Kidney (tissue), 14 donors: ENCODE data around the gene ARID1B. TPM values are rescaled to one million over a fixed set of nuclear protein-coding genes. Genes with fewer than 3 reads are reported as not detected.

Experiments used
- DNase-seq, 5 donors: peaks; one replicate each; pipeline ENCODE4 v3.0.0-alpha.2; 2013 to 2020
- FAIRE-seq: peaks from 2 replicates; lab custom pipeline; 2012; peaks lifted over from hg19 to GRCh38; lab: Jason Lieb, UNC
- H3K27ac ChIP-seq, 2 donors: one replicate each; pipeline ENCODE4 v1.7.0; 2013; ENCODE audit warnings: low read depth in 2 of 2, low read length in 2 of 2, inconsistent platforms in 1 of 2
- H3K27me3 ChIP-seq: one replicate; pipeline ENCODE4 v1.7.1; 2013; ENCODE audit warnings: low read length, inconsistent platforms; ENCODE audit not compliant: control insufficient read depth, insufficient read depth
- H3K36me3 ChIP-seq, 3 donors: one replicate each; pipeline versions ENCODE4 v1.7.0 to v1.7.1; 2013; ENCODE audit warnings: low read length in 3 of 3, control low read depth in 1 of 3, inconsistent platforms in 1 of 3; ENCODE audit not compliant: insufficient read depth in 3 of 3, control insufficient read depth in 2 of 3
- H3K4me1 ChIP-seq, 3 donors: one replicate each; pipeline versions ENCODE4 v1.7.0 to v1.7.1; 2013; ENCODE audit warnings: low read length in 3 of 3, inconsistent platforms in 1 of 3, low read depth in 1 of 3; ENCODE audit not compliant: control insufficient read depth in 2 of 3, insufficient read depth in 2 of 3
- H3K4me3 ChIP-seq, 3 donors: one replicate each; pipeline versions ENCODE4 v1.7.0 to v1.8.1; 2013; ENCODE audit warnings: low read length in 3 of 3, control low read depth in 1 of 3, inconsistent platforms in 1 of 3
- H3K9ac ChIP-seq, 3 donors: one replicate each; pipeline versions ENCODE4 v1.7.0 to v1.7.1; 2013; ENCODE audit warnings: low read length in 3 of 3, control low read depth in 1 of 3, inconsistent platforms in 1 of 3
- H3K9me3 ChIP-seq, 3 donors: one replicate each; pipeline versions ENCODE4 v1.7.0 to v1.7.1; 2013; ENCODE audit warnings: low read length in 3 of 3, control low read depth in 1 of 3, inconsistent platforms in 1 of 3; ENCODE audit not compliant: control insufficient read depth in 2 of 3, insufficient read depth in 1 of 3
- CTCF ChIP-seq: IDR thresholded peaks from 3 replicates; pipeline ENCODE4 v1.5.1; 2012; ENCODE audit warnings: mild to moderate bottlenecking, moderate library complexity, borderline replicate concordance; ENCODE audit not compliant: insufficient read depth; ENCODE audit errors: extremely low read depth
- intact Hi-C: fragments of 100-400 bp; cut with DNase I; formaldehyde crosslinking; loops from one replicate; pipeline ENCODE4 v1.11.1; 2022
- polyA plus RNA-seq: library from polyadenylated mRNA; stranded (reverse); fragments of 350-450 nt; fragmentation: Illumina TruSeq; extraction: RNeasy Lipid Tissue Mini Kit (QIAGEN cat#74804); gene quantifications from one replicate; pipeline ENCODE4 v1.2.3, GENCODE V29; 2014; ENCODE audit warnings: low read depth, low replicate concordance; ENCODE audit not compliant: insufficient read depth
- total RNA-seq: library from RNA; stranded (reverse); fragmentation: NEBNext Ultra II Directional; extraction: Animal tissue kit (Norgen Biotek cat#: 25700); gene quantifications from one replicate; pipeline ENCODE4 v1.2.1, GENCODE V29; 2021
- donor health status: control.
- donor health status: control.
- donor health status: control.
- donor health status: control.
- donor health status: control.
- donor health status: DM: yes; HTN: yes; CAD: no.
- donor health status: Normal renal cell carcinoma (clear cell type).

The ARID1B gene
- total and polyA plus RNA-seq, 2 donors from 2014 or later, result 16.4 to 110 TPM

- DNase-seq, result no peak
- intact Hi-C loops, result no loop called here
- Histone ChIP-seq H3K9ac (no peak overlapping the region), H3K27me3 (no peaks in the 10 kb centered on the region), H3K36me3 (no peaks in the 10 kb centered on the region), H3K9me3 (no peaks in the 10 kb centered on the region), H3K27ac (no peak overlapping the region), H3K4me1 (no peaks in the 10 kb centered on the region), H3K4me3 (no peak overlapping the region)
- TF ChIP-seq CTCF, result no peak
- no peak for FAIRE-seq
Observed at GRCh38 chr6:156731396-156731795, 45.8 kb upstream of the ARID1B start.

- H3K27ac ChIP-seq, result no peak overlapping the region
- intact Hi-C loops, result no loop called here
- H3K27me3 ChIP-seq, result no peaks in the 10 kb centered on the region
- H3K4me3 ChIP-seq, result no peak overlapping the region
- no peak overlapping the region for H3K9ac ChIP-seq
- no peak for TF ChIP-seq CTCF
- no peak for FAIRE-seq
- H3K9me3 ChIP-seq, result peaks cover 0 to 3% (median under 1%) of the 10 kb centered on the region in 3 donors
- no peaks in the 10 kb centered on the region for H3K4me1 ChIP-seq
- DNase-seq, result no peak
- no peaks in the 10 kb centered on the region for H3K36me3 ChIP-seq
Observed at GRCh38 chr6:156735751-156736150, 41.4 kb upstream of the ARID1B start.

DNA sequence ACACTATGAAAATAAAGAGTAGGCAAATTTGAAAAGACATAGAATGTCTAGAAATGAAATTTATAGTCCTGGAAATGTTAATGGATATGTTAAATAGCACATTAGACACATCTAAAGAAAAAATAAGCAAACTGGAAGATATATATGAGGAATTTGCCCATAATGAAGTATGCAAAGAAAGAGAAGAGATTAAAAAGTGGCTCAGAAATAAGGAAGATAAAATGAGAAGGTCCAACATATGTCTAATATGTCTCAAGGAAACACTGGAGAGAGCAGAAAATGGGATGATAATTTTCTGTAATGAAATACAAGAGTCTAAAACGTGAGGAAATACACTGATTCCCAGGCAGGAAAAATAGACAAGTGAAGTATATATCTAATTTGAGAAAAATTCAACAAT lies 36.6 kb upstream of the ARID1B start:
- no peak overlapping the region for H3K9ac ChIP-seq
- no peak for FAIRE-seq
- intact Hi-C loops, result no loop called here
- DNase-seq, result no peak
- H3K9me3 ChIP-seq, result peaks cover 0 to 5% (median 2%) of the 10 kb centered on the region in 3 donors
- no peaks in the 10 kb centered on the region for H3K27me3 ChIP-seq
- H3K4me3 ChIP-seq, result no peak overlapping the region
- TF ChIP-seq CTCF, result no peak
- H3K4me1 ChIP-seq, result no peaks in the 10 kb centered on the region
- no peaks in the 10 kb centered on the region for H3K36me3 ChIP-seq
- no peak overlapping the region for H3K27ac ChIP-seq
